ENCODE measurements around the gene COX6B1.
"Not testable (repeated sequence)": the region's sequence is repeated elsewhere in the genome, so short reads cannot be mapped to it uniquely, and the experiment has no call there.

The COX6B1 gene

GRCh38 chr19:35648017-35648961, at the start of gene COX6B1:
COX6B1 (plus strand) TSS chr19:35648323; CDS start chr19:35651244, 2,921 bp downstream.
- DNase-seq (ENCODE audit: low read depth in 2 of 2), result peak; percentile 92

- DNase-seq (ENCODE audit: low read depth in 2 of 2), result no peak
Observed at GRCh38 chr19:35601971-35602370, 46.2 kb upstream of the COX6B1 start.

GRCh38 chr19:35604436-35604835, 43.7 kb upstream of the COX6B1 start:
- DNase-seq (ENCODE audit: low read depth in 2 of 2), result not testable (repeated sequence)

- DNase-seq (ENCODE audit: low read depth in 2 of 2), result not testable (repeated sequence)
Observed at GRCh38 chr19:35607170-35607569, 41.0 kb upstream of the COX6B1 start.

- no peak for DNase-seq (ENCODE audit: low read depth in 2 of 2)
Observed at GRCh38 chr19:35607661-35608060, 40.5 kb upstream of the COX6B1 start.

DNA sequence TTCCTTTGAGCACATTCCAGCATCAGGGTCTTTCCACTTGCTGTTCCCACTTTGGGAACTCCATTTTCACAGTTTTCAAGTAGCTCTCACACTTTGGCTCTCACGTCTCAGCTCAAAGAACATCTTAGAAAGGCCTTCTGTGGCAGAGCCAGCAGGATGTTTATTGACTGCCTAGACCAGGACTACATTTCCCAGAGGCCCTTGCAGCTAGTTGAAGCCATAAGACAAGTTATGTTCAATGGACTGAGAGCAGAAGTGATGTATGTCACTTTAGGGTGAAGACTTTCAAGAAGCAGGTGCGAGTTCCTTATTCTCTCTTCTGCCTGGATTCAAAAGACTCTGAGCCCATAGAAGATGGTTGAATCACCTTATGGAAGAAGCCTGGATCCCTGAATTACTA, 39.9 kb upstream of the COX6B1 start:
- no peak for DNase-seq (ENCODE audit: low read depth in 2 of 2)

- no peak for DNase-seq (ENCODE audit: low read depth in 2 of 2)
Observed at GRCh38 chr19:35609851-35610353, 38.2 kb upstream of the COX6B1 start.

- no peak for DNase-seq (ENCODE audit: low read depth in 2 of 2)
Observed at GRCh38 chr19:35612224-35612558, 35.9 kb upstream of the COX6B1 start.

DNA sequence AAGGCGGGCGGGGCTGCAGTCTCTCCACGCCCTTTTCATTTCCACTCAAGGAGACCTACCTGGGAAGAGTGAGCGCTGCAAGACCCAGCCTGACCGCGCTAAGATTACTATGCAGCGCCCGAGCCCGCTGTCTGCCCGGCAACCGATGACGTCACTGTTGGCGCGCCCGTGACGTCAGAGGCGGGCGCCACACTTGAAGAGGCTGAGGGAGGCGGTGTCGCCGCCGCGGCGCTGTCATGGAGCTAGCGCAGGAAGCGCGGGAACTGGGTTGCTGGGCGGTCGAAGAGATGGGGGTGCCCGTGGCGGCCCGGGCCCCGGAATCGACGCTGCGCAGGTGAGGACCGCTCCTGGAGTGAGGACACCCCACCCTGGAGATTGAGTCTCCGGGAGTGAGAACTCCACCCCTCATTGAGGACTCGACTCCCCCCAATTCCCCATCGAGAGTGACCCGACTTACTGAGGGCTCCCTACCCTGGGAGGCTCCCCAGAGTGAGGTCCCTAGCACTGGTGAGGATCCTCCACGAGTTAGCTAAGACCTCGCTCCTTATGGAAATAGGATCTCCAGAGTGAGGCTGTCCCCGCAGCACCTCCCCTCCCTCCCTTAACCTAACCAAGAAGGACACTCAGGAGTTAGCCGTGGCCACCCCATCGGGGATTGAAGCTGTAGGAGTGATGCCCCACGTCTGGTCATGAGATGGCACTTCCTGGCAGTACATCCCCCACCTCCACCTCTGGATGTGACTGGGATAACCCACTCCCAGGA, 35.4 kb upstream of the COX6B1 start, which contains the start of gene HAUS5:
Gene HAUS5 (plus strand): TSS at position 177 of the 763 bp plus-strand sequence. CDS start 60 bp downstream, at position 237.
- peak; percentile 81 to 82 for DNase-seq (ENCODE audit: low read depth in 2 of 2)

GRCh38 chr19:35613574-35613973, 34.5 kb upstream of the COX6B1 start:
- no peak for DNase-seq (ENCODE audit: low read depth in 2 of 2)

DNA sequence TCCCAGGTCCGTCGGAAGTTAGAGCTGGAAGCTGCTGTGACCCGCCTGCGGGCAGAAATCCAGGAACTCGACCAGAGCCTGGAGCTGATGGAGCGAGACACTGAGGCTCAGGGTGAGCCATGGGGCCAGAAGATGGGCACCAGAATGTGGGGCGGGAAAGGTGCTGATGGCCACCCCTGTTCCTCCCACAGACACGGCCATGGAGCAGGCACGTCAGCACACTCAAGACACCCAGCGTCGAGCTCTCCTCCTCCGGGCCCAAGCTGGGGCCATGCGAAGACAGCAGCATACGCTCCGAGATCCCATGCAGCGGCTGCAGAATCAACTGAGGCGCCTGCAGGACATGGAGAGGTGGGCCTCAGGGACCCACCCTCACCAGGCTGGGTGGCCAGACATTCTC, 33.1 kb upstream of the COX6B1 start:
- no peak for DNase-seq (ENCODE audit: low read depth in 2 of 2)

- DNase-seq (ENCODE audit: low read depth in 2 of 2), result no peak
Observed at GRCh38 chr19:35618857-35619256, 29.3 kb upstream of the COX6B1 start.

GRCh38 chr19:35619290-35619923, 28.7 kb upstream of the COX6B1 start:
- DNase-seq (ENCODE audit: low read depth in 2 of 2), result no peak

GRCh38 chr19:35620001-35620400, 28.1 kb upstream of the COX6B1 start:
- DNase-seq (ENCODE audit: low read depth in 2 of 2), result no peak

GRCh38 chr19:35621708-35622107, 26.4 kb upstream of the COX6B1 start:
- DNase-seq (ENCODE audit: low read depth in 2 of 2), result no peak

DNA sequence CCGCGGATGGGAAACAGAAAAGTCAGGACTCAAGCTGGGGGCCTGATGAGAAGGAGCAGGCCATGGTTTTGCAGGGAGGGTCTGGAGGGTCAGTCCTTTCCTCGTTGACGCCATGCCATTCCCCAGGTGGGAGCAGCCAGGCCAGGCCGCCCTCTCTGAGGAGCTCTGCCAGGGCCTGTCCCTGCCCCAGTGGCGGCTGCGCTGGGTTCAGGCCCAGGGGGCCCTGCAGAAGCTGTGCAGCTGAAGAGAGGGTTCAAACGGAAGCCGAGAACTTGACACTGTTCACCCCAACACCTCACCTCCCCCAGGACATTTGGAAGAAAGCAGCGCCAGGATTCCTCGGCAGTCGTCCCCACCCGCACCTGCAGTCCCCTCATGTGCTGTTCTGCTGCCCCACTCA, 25.4 kb upstream of the COX6B1 start:
- DNase-seq (ENCODE audit: low read depth in 2 of 2), result no peak

DNA sequence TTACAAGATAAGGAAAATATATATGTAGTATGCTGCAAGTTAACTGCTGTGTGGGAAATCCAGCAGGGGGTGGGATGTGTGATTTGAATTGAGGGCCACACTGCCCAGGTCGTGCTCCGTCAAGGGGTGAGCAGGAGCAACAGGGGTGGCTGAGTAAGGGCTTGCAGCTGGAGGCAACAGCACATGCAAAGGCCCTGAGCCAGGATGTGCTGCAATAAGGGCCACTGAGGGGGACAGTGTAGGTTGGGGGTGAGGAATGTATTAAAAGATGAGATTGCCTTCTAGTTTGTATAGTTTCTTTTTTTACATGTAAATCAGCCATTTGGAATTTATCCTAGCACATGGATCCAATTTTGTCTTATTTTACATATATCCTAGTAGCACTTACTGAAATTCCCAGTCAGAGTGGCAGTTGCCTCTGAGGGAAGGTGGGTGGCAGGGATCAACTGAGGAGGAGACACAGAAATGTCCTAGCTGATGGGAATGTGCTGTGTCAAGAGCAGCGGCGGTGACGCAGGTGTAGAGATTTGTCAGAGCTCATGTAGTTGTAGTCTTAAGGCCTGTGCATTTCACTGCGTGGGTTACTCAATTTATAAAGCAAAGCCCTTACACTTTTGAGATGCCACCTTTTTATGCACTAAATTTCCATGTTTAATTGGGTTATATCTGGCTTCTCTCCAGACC, 24.7 kb upstream of the COX6B1 start:
- no peak for DNase-seq (ENCODE audit: low read depth in 2 of 2)

DNA sequence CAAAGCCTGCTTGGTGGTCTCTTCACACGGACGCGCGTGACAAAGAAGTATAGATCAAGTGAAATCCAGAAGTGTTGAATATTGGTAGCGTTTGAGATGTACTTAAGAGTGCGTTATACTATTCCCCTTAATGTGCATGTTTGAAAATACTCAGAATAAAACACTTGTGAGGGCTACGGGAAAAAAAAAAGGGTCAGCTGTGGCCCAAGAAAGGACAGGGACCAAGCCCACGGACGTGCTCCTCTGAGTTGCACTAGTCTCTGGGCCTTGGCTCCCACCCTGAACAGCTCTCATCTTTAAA, 19.9 kb upstream of the COX6B1 start:
- DNase-seq (ENCODE audit: low read depth in 2 of 2), result no peak

GRCh38 chr19:35628565-35629331, 19.4 kb upstream of the COX6B1 start, which contains the start of gene RBM42:
RBM42 (plus strand) TSS chr19:35629036; CDS start chr19:35629154, 118 bp downstream.
- DNase-seq (ENCODE audit: low read depth in 2 of 2), result peak; percentile 99

- DNase-seq (ENCODE audit: low read depth in 2 of 2), result no peak
Observed at GRCh38 chr19:35629332-35629633, 18.8 kb upstream of the COX6B1 start.
